Erythroblast (primary cell): Measurements from ENCODE around the gene SNRPA1.

Experiments used
- GATA1 ChIP-seq: IDR thresholded peaks from 2 replicates; pipeline ENCODE4 v1.6.1; 2011; ENCODE audit warnings: low read depth, mild to moderate bottlenecking, control low read depth, low read length, moderate library complexity
- POLR2A ChIP-seq: IDR thresholded peaks from 2 replicates; pipeline ENCODE4 v1.6.1; 2011; ENCODE audit warnings: mild to moderate bottlenecking, low read length

DNA sequence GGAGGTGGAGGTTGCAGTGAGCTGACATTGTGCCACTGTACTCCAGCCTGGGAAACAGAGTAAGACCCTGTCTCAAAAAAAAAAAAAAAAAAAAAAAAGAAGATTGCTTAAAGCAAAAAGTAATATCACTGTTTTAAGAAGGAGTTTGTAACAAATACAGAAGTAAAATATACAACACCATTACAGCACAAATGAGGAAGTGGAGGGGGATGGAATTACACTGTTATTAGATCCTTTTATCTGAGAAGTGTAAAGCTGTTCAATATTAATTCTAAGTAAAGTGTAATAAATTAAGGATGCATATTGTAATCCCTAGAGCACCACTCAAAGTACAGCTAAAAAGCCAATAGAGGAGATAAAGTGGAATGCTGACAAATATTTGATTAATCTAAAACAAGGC lies 47.0 kb upstream of the SNRPA1 start:
- no peak for TF ChIP-seq POLR2A
- no peak for TF ChIP-seq GATA1
